ENCODE measurements around the gene NOC2L.
"Not testable (repeated sequence)": the region's sequence is repeated elsewhere in the genome, so short reads cannot be mapped to it uniquely, and the experiment has no call there.

The NOC2L gene

DNA sequence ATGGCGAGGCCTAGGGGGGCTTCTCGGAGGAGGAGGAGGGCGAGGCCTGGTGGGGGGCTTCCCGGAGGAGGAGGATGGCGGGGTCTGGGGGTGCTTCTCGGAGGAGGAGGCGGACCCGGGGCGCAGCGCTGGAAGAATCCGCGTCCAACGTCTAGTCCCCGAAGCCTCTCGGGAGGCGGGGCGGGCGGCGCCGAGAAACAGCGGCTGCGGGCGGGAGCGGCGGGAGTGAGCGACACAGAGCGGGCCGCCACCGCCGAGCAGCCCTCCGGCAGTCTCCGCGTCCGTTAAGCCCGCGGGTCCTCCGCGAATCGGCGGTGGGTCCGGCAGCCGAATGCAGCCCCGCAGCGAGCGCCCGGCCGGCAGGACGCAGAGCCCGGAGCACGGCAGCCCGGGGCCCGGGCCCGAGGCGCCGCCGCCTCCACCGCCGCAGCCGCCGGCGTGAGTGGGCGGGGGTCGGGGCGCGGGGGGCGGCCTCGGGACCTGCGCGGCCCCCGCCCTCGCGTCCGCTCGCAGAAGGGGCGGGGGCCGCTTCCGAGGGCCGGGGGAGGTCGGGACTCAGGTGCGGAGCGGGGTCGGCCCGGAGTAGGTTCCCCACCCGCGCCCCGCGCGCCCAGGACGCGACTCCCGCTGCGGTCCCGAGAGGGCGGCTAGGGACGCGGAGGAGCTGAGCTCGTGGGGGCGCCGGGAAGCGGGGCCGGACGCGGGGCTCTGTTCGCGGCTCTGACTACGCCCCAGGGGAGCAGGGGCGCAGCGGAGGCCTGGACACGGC lies 1.5 kb upstream of the NOC2L start, which contains the start of gene KLHL17:
TSS of gene KLHL17 (plus strand) at position 222 of the 769 bp plus-strand sequence. CDS start at position 332, 110 bp downstream.
- no peak for DNase-seq

DNA sequence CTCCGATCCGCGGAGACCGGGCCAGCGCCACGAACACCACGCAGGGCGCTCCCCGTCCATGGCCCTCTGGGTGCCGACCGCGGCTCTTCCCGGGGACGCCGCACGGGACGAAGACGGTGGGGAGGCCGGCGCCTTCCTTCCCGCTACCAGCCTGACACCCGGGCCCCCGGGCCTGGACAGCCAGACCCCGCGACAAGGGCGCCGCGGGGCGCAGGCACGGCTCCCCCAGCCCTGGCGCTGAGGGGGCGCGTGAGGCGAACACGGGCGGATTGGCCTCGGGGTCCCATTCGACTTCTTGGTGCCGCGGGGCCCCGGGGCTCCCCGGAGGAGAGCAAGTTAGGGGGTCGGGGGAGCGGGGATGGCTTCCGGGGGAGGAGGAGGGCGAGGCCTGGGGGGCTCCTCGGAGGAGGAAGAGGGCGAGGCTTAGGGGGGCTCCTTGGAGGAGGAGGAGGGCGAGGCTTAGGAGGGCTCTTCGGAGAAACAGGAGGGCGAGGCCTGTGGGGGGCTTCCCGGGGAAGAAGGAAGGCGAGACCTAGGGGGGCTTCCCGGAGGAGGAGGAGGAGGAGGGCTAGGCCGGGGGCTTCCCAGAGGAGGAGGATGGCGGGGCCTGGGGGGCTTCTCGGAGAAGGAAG lies 791 bp upstream of the NOC2L start:
- no peak for DNase-seq

DNA sequence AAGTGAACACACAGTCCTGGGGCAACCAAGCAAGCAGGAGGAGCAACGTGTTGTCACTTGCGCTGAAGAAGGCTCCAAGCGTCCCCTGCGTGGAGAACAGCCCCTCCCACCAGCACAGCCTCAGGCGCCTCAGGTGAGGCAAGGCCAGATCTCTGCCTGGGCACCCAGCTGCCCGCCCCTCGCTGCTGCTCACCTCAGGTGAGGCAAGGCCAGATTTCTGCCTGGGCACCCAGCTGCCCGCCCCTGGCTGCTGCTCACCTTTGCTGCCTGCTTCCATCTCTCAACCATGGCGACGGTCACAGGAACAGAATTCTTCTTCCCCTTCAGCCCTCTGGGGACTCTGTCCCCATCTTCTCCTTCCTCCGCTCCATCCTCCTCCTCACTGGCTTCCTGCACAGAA lies 2.4 kb downstream of the NOC2L start:
- DNase-seq = no peak

DNA sequence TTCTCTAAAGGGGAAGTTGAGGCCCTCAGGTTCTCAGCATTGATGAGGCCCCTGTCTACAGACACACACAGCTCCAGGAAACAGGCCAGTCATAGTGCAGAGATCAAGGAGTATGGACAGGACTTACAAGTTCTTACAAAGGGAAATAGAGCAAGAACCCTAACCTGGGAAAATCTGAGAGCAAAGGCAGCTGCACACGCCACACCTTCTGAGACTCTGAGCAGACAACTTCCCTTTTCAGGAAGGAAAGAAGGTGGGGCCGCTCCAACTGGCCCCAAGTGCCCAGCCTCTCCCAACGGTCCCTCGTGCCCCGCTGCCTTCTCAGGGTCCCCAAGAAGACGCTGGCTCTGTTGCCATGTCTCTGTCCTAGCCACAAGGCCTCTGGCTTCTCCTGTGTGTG lies 3.6 kb downstream of the NOC2L start:
- DNase-seq = no peak

DNA sequence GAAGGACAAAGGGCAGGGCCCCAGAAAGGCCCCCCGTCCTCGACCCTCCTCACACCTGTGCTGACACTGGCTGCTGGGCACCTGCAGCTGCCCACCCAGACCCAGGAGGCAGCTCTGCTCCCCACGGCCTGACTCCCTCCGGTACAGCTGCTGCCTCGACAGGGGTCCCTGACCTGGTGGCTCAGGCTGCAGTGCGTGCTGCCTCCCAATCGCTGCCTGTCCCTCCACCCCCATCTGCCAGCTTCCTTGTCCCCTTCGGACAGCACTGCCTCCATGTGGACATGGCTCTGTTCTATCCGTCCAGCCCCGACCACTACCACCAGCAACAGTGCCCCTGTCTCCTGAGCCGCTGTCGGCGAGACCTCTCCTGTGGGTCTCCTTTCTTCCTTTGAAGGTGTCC lies 4.1 kb downstream of the NOC2L start:
- no peak for DNase-seq

DNA sequence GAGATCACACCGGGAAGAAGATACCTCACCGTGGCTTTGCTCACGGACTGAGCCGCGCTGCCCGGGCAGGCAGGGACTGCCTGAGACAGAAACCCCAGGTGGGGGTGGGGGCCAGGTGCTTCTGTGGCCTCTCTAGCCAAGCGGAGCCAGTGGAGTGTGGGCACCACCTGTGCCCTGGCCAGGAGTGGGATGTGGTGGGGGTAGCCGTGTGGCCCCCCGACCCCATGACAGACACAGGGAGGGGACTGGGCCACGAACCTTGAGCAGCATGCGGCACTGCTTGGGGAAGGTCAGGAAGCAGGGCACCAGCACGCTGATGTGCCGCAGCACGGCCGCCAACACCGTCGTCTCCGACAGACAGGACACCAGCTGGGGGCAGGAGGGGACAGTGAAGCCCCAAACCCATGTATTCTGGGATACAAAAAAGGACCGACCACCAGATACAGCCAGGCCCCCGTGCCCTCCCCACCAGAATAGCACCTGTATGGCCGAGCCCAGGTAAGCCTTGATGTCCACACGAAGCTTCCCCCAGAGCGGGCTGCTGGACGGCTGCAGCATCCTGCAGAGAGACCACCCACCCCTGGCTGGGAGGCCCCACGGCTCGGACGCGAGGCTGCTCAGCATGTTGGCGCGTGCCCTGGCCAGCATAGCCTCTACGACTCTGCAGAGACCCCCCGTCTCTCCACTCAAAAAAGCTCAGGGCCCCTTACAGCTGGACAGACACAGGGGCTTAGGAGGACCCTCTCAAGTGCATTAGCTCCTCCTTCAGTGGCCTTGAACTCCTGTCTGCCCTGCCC lies 5.3 kb downstream of the NOC2L start:
- DNase-seq = no peak

DNA sequence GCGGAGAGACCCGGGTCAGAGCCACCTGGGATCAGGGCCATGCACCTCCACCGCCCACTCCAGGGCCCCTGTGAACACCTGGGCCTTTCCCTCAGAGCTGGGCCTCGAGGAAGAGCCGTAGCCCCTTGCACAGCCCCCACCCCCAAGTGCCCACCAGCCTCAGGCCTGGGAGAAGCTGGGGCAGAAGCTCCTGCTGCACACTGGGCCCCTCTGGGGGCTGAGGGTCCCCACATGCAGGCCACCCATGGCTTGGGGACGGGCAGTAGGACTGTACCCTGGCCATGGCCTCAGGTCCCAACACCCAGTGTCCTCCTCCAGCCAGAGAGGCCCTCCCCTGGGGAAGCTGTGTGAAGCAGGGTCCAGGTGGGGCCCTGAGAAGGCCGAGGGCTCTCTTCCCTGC lies 6.5 kb downstream of the NOC2L start:
- no peak for DNase-seq

DNA sequence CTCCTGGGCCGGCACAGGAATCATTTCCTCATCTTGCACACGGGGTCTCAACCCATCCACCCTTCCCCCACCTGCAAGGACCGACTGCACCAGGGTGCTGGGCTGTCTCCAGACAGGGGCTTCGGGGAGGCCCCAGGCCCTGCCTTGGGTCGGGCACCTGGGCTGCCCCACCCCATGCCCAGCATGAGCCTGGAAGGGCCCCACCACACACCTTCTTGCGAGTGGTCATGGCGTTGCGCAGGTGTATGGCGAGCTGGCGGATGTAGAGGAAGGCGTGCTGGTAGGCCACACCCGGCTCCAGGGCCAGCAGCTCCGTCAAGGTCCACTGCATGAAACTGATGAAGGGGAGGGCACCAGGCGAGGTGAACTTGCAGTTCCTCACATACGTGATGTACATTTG lies 6.9 kb downstream of the NOC2L start:
- no peak for DNase-seq

DNA sequence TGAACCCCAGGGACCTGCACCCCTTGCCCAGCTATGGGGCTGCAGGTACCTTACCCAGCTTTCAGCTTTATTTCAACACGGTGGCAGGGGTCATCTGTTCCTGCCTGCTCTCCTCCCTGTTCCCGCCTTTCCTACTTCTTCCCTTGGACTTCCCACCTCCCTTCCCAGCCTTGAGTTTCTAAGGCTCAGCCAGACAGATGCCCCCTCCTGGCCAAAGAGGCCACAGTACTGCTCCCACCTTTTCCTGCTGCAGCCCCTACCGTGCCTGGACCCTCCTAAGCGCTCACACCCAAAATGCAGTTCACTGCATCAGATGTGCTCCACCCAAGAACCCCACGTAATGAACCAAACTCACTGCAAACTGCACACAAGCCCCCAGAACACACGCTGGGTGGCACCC lies 7.7 kb downstream of the NOC2L start:
- no peak for DNase-seq

DNA sequence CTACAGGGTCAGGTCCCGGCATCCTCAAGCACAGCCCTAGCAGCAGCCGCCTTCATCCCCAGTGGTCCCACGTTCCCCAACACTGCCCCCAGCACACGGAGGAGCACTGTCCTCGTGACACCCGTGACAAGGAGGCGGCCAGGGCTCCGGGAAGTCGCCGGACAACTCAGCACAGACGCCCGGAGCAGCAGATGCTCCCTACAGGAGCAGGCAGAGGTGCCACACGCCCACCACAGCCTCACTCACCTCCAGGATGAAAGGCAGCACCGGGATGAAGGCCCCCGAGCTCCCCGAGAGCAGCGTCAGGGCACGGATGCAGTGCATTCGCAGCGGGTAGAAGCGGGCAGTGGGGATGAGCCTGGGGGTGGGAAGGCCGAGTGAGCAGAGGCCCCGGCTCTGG lies 8.2 kb downstream of the NOC2L start:
- DNase-seq = no peak

DNA sequence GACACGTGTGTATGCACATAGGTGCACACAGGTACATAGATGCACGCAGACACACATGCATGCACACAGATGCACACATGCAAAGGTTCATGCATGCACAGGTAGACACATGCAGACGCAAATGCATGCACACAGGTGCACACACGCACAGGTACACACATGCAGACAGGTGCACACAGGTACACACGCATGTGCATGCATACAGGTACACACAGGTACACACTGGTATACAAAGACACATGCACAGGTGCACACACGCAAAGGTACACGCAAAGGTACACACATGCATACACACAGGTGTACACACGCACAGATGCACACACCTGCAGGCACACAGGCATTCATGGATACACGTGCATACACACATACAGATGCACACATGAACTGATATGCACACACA lies 8.8 kb downstream of the NOC2L start:
- DNase-seq = no peak

DNA sequence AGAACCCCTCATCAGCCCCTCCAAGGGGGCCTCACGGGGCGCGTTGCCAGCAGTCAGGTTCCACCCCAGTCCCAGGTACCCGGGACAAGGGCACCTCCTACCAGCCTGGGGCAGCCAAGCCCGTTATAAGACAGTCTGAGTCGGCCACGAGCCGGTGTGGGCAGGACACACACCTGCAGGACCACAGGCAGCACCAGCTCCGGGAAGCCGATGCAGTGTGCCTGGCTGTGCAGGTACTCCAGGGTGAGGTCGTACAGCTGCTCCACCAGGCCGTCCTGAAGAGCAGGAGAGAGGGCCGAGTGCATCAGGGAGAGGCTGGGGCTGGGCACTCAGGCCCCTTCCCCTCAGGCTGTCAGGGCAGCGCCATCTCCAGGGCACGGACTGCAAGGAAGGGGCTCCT lies 11.1 kb downstream of the NOC2L start:
- no peak for DNase-seq

DNA sequence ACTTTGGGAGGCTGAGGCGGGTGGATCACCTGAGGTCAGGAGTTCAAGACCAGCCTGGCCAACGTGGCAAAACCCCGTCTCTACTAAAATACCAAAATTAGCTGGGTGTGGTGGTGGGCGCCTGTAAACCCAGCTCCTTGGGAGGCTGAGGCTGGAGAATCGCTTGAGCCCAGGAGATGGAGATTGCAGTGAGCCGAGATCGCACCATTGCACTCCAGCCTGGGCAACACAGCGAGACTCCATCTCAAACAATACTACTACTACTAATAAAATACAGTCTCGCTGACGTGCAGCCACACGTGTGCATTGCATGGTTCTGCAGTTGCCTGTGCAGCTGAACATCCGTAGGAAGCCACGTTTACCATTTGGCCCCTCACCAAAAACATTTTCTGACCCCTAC lies 12.2 kb downstream of the NOC2L start:
- not testable (repeated sequence) for DNase-seq

DNA sequence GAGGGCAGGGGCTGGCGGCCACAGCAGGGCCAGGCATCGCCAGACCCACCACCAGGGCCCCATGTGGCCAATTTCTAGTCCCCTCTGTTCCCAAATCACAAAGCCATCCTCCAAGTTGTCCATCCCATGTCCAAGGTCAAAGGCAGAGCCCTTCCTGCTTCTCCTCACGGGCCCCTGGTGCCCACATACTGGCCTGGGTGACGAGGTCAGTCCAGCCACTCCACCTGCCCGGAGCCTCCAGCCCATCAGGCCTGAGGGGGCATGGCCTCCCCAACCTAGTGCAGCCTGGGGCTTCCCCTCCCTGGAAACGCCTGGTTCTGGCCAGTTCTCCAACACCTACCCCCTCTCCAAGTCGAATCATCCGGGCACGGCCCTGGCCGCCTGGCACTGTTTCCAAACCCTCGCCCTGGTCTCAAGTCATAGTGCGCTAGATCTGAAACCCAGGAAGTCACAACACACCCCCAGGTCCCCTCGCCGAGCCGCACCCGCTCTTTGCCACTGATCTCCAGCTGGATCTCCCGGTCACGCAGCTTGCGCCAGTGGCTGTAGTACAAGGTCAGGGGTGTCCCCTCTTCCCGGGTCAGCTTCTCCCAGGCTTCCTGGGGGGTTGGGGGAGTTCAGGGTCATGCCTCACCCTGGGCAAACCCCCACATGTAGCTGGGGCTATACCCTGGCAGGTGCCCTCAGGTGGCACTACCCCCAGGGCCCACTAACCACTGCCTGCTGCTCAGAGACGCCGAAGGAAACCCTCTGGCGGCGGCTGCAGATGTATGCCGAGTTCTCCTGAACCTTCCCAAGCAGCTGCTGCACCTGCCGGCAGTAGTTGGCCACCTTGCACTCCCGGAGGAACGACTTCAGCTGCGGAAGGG lies 13.1 kb downstream of the NOC2L start:
- no peak for DNase-seq

DNA sequence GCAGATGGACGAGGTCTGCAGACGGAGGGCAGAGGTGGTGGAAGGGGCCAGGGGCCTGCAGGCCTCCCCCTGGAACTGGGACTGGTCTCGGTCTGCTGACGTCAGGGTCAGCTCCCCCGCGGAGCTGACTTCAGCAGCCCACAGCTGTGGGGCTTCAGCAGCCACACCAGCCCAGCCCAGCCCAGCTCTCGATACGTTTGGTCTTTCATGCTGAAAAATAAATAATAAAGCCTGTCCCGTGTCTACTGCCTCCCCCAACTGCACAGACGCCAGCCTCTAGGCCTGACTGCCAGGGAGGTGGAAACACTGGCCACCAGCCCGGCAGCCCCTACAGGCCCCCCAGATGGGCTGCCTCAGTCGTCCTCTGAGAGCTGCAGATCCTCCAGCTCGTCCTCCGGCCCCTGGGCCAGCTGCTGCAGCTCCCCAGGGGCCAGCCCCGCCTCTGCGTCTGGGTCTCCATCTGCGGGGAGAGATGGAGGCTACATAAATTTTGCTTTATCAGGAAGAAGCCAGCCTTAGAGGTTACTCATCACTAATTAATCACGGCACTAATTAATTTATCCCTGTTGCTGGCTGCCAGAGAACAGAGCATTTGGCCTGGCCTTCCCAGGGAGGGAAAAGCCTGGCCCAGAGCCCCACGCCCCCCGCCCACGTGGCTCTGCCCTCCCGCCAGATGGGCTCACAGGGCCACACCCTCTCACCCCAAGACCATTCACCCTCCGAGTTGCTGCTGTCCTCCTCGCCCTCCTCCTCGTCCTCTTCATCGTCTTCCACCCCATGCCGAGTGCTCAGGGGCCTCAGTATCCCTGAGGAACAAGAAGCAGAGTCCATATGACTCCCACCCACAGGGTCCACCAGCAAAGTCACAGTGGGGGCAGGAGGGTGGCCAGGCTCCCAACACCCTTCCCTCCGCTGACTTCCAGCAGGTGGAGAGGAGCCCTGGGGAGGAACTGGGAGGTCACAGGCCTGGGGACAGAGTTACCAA lies 14.4 kb downstream of the NOC2L start:
- no peak for DNase-seq

DNA sequence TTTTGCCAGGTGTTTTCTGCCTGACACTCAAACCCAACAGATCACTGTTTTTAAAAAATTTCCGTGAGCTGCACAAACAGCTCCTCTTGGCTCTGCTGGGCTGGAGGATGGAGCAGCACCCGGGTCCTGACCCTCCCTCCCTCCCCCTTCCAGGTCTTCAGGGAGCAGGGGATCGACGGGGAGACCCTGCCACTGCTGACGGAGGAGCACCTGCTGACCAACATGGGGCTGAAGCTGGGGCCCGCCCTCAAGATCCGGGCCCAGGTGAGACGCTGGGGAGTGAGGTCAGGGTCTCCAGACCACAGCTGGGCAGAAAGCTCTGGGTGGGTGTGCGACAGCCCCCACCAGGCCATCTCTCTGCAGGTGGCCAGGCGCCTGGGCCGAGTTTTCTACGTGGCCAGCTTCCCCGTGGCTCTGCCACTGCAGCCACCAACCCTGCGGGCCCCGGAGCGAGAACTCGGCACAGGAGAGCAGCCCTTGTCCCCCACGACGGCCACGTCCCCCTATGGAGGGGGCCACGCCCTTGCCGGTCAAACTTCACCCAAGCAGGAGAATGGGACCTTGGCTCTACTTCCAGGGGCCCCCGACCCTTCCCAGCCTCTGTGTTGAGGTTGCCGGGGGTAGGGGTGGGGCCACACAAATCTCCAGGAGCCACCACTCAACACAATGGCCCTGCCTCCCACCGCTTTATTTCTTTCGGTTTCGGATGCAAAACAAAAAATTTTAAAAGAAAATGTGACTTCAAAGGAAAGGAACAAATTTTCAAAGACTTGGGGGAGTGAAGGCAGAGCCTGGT lies 15.3 kb downstream of the NOC2L start:
- DNase-seq = no peak

DNA sequence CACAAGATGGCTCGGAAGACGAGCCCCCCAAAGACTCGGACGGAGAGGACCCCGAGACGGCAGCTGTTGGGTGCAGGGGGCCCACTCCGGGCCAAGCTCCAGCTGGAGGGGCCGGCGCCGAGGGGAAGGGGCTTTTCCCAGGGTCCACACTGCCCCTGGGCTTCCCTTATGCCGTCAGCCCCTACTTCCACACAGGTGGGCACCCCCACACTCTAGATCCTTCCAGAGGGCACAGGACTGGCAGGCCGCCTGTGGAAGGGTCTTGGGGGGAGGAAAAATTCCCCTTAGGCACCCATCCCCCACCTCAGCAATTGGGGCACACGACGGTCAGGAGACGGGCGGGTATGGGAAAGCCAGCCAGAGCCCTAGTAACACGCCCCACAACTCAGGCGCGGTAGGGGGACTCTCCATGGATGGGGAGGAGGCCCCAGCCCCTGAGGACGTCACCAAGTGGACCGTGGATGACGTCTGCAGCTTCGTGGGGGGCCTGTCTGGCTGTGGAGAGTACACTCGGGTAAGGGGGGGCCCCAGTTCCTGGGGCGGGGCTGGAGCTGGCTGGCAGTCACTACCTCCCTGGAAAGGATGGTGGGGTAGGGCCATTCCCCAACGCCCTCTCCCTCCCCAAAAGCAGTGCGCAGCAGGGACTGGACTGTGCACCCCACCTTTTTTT lies 16.1 kb downstream of the NOC2L start:
- DNase-seq = no peak

DNA sequence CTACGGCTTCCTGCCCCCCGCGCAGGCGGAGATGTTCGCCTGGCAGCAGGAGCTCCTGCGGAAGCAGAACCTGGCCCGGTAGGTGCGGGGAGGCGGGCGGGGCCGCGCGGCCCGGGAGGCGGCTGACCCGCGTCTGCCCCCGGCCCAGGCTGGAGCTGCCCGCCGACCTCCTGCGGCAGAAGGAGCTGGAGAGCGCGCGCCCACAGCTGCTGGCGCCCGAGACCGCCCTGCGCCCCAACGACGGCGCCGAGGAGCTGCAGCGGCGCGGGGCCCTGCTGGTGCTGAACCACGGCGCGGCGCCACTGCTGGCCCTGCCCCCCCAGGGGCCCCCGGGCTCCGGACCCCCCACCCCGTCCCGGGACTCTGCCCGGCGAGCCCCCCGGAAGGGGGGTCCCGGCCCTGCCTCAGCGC lies 16.6 kb downstream of the NOC2L start:
- DNase-seq = no peak

DNA sequence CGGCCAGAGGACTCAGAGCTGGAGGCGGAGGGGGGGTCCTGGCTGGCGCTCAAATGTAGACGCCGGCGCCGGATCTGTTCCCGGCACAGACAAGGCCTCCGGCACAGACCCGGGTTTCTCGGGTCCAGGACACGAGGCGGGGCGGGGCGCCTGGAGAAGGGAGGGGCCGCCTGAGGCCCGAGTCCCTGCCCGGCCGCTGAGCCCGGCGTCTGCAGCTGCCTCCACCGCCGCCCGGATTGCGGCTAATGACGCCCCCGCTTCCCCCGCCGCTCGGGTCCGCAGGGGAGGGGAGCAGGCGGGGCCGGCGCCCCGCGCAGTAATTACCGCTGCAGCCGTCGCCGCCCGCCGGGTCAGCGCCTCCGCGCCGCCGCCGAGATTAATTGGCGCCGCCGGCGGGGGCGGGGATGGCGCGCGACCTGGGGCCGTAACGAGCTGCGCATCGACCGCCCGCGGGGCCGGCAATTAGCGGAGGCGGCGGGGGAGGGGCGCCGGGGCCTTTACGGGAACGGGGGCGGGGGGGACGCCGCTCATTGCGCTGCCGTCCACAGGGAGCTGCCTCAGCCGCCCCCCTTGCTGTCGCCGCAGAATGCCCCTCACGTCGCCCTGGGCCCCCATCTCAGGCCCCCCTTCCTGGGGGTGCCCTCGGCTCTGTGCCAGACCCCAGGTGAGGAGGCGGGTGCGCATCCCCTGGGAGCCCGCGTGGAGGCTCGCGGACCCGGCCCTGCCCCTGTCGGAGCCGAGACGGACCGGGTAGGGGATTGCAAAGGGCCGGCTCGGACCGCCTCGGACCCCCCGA lies 17.3 kb downstream of the NOC2L start:
- DNase-seq = no peak
